ENCODE results near the gene METTL24.

METTL24 gene

DNA sequence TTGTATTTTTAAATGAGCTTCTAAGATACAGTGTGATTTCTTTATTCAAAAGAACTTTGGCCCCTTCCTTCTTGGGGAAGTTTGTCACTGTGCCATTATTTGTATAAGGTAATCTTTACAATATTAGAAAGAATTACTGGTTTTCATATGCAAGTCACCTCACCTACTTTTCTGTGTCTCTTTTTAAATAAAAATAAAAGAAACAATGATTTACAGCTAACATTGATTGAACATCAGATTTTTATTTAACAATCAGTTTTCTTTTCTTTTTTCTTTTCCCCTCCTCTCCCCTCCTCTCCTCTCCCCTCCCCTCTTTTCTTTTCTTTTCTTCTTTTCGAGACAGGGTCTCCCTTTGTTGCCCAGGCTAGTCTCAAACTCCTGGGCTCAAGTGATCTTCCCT is 131.9 kb downstream of the METTL24 start:
- no peak overlapping the region for H2BK120ac ChIP-seq (ENCODE audit: insufficient read depth, low read length, poor library complexity)
- H3K18ac ChIP-seq (ENCODE audit: low read length): no peak overlapping the region
- H2AK5ac ChIP-seq (ENCODE audit: low read length): no peak overlapping the region
- WGBS (ENCODE audit: extremely low coverage, insufficient coverage, insufficient read length): no CpG with 5 or more reads among the region's 1 CpG
- no peaks in the 10 kb centered on the region for H3K9me3 ChIP-seq (ENCODE audit: insufficient read depth, low read depth, low read length)
- H3K27me3 ChIP-seq (ENCODE audit: insufficient read depth, low read length): no peaks in the 10 kb centered on the region
- H2BK12ac ChIP-seq (ENCODE audit: low read length): no peak overlapping the region
- no peaks in the 10 kb centered on the region for H3K4me1 ChIP-seq (ENCODE audit: control insufficient read depth in 1 of 2, insufficient read depth in 2 of 2, low read length in 2 of 2)
- no peak overlapping the region for H4K8ac ChIP-seq (ENCODE audit: low read depth, low read length)
- H3K27ac ChIP-seq (ENCODE audit: low read depth, low read length): no peak overlapping the region
- no peak overlapping the region for H4K91ac ChIP-seq (ENCODE audit: low read depth, low read length)
- H3K79me1 ChIP-seq (ENCODE audit: low read length): no peaks in the 10 kb centered on the region
- H3K4me2 ChIP-seq (ENCODE audit: low read length): no peak overlapping the region
- no peaks in the 10 kb centered on the region for H3K79me2 ChIP-seq (ENCODE audit: control insufficient read depth, insufficient read depth, low read length, poor library complexity)
- H3K14ac ChIP-seq (ENCODE audit: low read length): no peak overlapping the region
- no peak overlapping the region for H3K9ac ChIP-seq (ENCODE audit: low read length)
- H3K36me3 ChIP-seq (ENCODE audit: control insufficient read depth in 1 of 2, insufficient read depth in 2 of 2, low read length in 2 of 2): peaks cover 3 to 9% of the 10 kb centered on the region in 2 experiments
- DNase-seq: no peak
- H3K23ac ChIP-seq (ENCODE audit: low read length): no peak overlapping the region
- no peak overlapping the region for H2AFZ ChIP-seq (ENCODE audit: insufficient read depth, low read length, poor library complexity)
- H4K12ac ChIP-seq (ENCODE audit: low read depth, low read length): no peak overlapping the region
- H2BK5ac ChIP-seq (ENCODE audit: low read depth, low read length, poor library complexity): no peak overlapping the region
- H3K4ac ChIP-seq (ENCODE audit: low read depth, low read length): no peak overlapping the region
- H3K4me3 ChIP-seq (ENCODE audit: low read depth, low read length): no peak overlapping the region

DNA sequence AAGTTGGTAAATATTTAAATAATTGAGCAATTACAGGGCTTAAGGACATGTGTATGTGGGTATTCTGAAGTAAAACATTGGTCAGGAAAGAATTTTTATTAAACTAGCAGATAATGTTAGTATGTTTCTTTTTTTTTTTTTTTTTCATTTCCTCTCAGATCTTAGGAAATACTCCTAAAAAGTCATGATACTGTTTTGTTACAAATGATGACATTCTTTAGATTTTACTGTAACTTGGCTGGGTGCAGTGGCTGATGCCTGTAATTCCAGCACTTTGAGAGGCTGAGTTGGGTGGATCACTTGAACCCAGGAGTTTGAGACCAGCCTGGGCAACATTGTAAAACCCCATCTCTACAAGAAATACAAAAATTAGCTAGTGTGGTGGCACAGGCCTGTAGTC is 136.4 kb downstream of the METTL24 start:
- Histone ChIP-seq H3K79me1 (ENCODE audit: low read length) (no peaks in the 10 kb centered on the region), H3K4me1 (ENCODE audit: control insufficient read depth in 1 of 2, insufficient read depth in 2 of 2, low read length in 2 of 2) (no peaks in the 10 kb centered on the region), H2BK5ac (ENCODE audit: low read depth, low read length, poor library complexity) (no peak overlapping the region), H3K18ac (ENCODE audit: low read length) (no peak overlapping the region), H4K12ac (ENCODE audit: low read depth, low read length) (no peak overlapping the region), H3K36me3 (ENCODE audit: control insufficient read depth in 1 of 2, insufficient read depth in 2 of 2, low read length in 2 of 2) (peaks cover 6 to 14% of the 10 kb centered on the region in 2 experiments), H3K27me3 (ENCODE audit: insufficient read depth, low read length) (no peaks in the 10 kb centered on the region), H2AFZ (ENCODE audit: insufficient read depth, low read length, poor library complexity) (no peak overlapping the region), H3K4me3 (ENCODE audit: low read depth, low read length) (no peak overlapping the region), H3K9me3 (ENCODE audit: insufficient read depth, low read depth, low read length) (no peaks in the 10 kb centered on the region), H2BK120ac (ENCODE audit: insufficient read depth, low read length, poor library complexity) (no peak overlapping the region), H3K79me2 (ENCODE audit: control insufficient read depth, insufficient read depth, low read length, poor library complexity) (no peaks in the 10 kb centered on the region), H3K14ac (ENCODE audit: low read length) (no peak overlapping the region), H3K4ac (ENCODE audit: low read depth, low read length) (no peak overlapping the region), H3K23ac (ENCODE audit: low read length) (no peak overlapping the region), H4K91ac (ENCODE audit: low read depth, low read length) (no peak overlapping the region), H3K27ac (ENCODE audit: low read depth, low read length) (no peak overlapping the region), H2AK5ac (ENCODE audit: low read length) (no peak overlapping the region), H3K9ac (ENCODE audit: low read length) (no peak overlapping the region), H3K4me2 (ENCODE audit: low read length) (no peak overlapping the region), H4K8ac (ENCODE audit: low read depth, low read length) (no peak overlapping the region), H2BK12ac (ENCODE audit: low read length) (no peak overlapping the region)
- DNase-seq: no peak

GRCh38 chr6:110217266-110217665 is 140.9 kb downstream of the METTL24 start:
- H2BK120ac ChIP-seq (ENCODE audit: insufficient read depth, low read length, poor library complexity): no peak overlapping the region
- no peak for DNase-seq
- no peak overlapping the region for H3K14ac ChIP-seq (ENCODE audit: low read length)
- no peak overlapping the region for H4K91ac ChIP-seq (ENCODE audit: low read depth, low read length)
- no peak overlapping the region for H2AK5ac ChIP-seq (ENCODE audit: low read length)
- no peak overlapping the region for H2AFZ ChIP-seq (ENCODE audit: insufficient read depth, low read length, poor library complexity)
- no peak overlapping the region for H2BK5ac ChIP-seq (ENCODE audit: low read depth, low read length, poor library complexity)
- no peaks in the 10 kb centered on the region for H3K4me1 ChIP-seq (ENCODE audit: control insufficient read depth in 1 of 2, insufficient read depth in 2 of 2, low read length in 2 of 2)
- H4K12ac ChIP-seq (ENCODE audit: low read depth, low read length): no peak overlapping the region
- no peak overlapping the region for H3K9ac ChIP-seq (ENCODE audit: low read length)
- no peak overlapping the region for H4K8ac ChIP-seq (ENCODE audit: low read depth, low read length)
- H2BK12ac ChIP-seq (ENCODE audit: low read length): no peak overlapping the region
- no peaks in the 10 kb centered on the region for H3K9me3 ChIP-seq (ENCODE audit: insufficient read depth, low read depth, low read length)
- peaks cover 6 to 22% of the 10 kb centered on the region in 2 experiments for H3K36me3 ChIP-seq (ENCODE audit: control insufficient read depth in 1 of 2, insufficient read depth in 2 of 2, low read length in 2 of 2)
- no CpG with 5 or more reads among the region's 2 CpGs for WGBS (ENCODE audit: extremely low coverage, insufficient coverage, insufficient read length)
- H3K23ac ChIP-seq (ENCODE audit: low read length): no peak overlapping the region
- no peak overlapping the region for H3K18ac ChIP-seq (ENCODE audit: low read length)
- no peak overlapping the region for H3K4me3 ChIP-seq (ENCODE audit: low read depth, low read length)
- H3K4ac ChIP-seq (ENCODE audit: low read depth, low read length): no peak overlapping the region
- H3K79me2 ChIP-seq (ENCODE audit: control insufficient read depth, insufficient read depth, low read length, poor library complexity): no peaks in the 10 kb centered on the region
- H3K4me2 ChIP-seq (ENCODE audit: low read length): no peak overlapping the region
- no peaks in the 10 kb centered on the region for H3K27me3 ChIP-seq (ENCODE audit: insufficient read depth, low read length)
- no peak overlapping the region for H3K27ac ChIP-seq (ENCODE audit: low read depth, low read length)
- H3K79me1 ChIP-seq (ENCODE audit: low read length): no peaks in the 10 kb centered on the region

DNA sequence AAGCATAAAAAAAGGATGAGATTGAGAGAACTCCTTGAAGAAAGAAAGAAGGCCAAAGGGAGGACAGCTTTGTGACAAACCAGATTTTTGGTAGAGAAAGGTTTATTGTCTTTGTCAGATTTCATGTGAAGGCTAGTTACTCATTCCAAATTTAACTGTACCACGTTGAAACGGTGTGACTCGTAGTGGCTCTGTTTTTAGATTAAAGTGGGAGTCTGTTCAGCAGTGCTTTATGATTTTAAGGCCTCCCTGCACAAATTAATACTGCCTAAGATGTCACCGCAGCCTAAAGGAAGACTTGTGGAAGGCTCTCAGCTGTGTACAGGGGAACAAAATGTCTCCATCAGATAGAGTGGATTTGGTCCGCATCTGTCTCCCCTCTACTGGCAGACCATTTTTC is 142.0 kb downstream of the METTL24 start:
- H3K4me2 ChIP-seq (ENCODE audit: low read length): no peak overlapping the region
- no peak overlapping the region for H3K9ac ChIP-seq (ENCODE audit: low read length)
- no peak overlapping the region for H3K27ac ChIP-seq (ENCODE audit: low read depth, low read length)
- no peak overlapping the region for H3K4me3 ChIP-seq (ENCODE audit: low read depth, low read length)
- H3K4ac ChIP-seq (ENCODE audit: low read depth, low read length): no peak overlapping the region
- no peak overlapping the region for H2BK120ac ChIP-seq (ENCODE audit: insufficient read depth, low read length, poor library complexity)
- no peak overlapping the region for H4K8ac ChIP-seq (ENCODE audit: low read depth, low read length)
- H3K23ac ChIP-seq (ENCODE audit: low read length): no peak overlapping the region
- no peak overlapping the region for H4K91ac ChIP-seq (ENCODE audit: low read depth, low read length)
- H3K4me1 ChIP-seq (ENCODE audit: control insufficient read depth in 1 of 2, insufficient read depth in 2 of 2, low read length in 2 of 2): no peaks in the 10 kb centered on the region
- DNase-seq: no peak
- no peak overlapping the region for H4K12ac ChIP-seq (ENCODE audit: low read depth, low read length)
- H3K27me3 ChIP-seq (ENCODE audit: insufficient read depth, low read length): no peaks in the 10 kb centered on the region
- H3K36me3 ChIP-seq (ENCODE audit: control insufficient read depth in 1 of 2, insufficient read depth in 2 of 2, low read length in 2 of 2): peaks cover 4 to 18% of the 10 kb centered on the region in 2 experiments
- H3K9me3 ChIP-seq (ENCODE audit: insufficient read depth, low read depth, low read length): no peaks in the 10 kb centered on the region
- no peak overlapping the region for H2AFZ ChIP-seq (ENCODE audit: insufficient read depth, low read length, poor library complexity)
- H2AK5ac ChIP-seq (ENCODE audit: low read length): no peak overlapping the region
- no CpG with 5 or more reads among the region's 5 CpGs for WGBS (ENCODE audit: extremely low coverage, insufficient coverage, insufficient read length)
- no peak overlapping the region for H2BK12ac ChIP-seq (ENCODE audit: low read length)
- H3K79me1 ChIP-seq (ENCODE audit: low read length): no peaks in the 10 kb centered on the region
- H3K18ac ChIP-seq (ENCODE audit: low read length): no peak overlapping the region
- no peaks in the 10 kb centered on the region for H3K79me2 ChIP-seq (ENCODE audit: control insufficient read depth, insufficient read depth, low read length, poor library complexity)
- H3K14ac ChIP-seq (ENCODE audit: low read length): no peak overlapping the region
- H2BK5ac ChIP-seq (ENCODE audit: low read depth, low read length, poor library complexity): no peak overlapping the region
